Parathyroid adenoma (tissue), 2 donors: ENCODE data around the gene RBM44.
A peak's percentile ranks its signal among the peaks of the same experiment; 100 is the strongest.

Source experiments
- H2AFZ ChIP-seq: fragments of 300-600 bp; sonication (generic); one replicate; pipeline ENCODE4 v1.7.0; 2017; ENCODE audit warnings: antibody characterized with exemption, mild to moderate bottlenecking
- H3K27ac ChIP-seq: fragments of 300-600 bp; sonication (generic); one replicate; pipeline ENCODE4 v1.7.0; 2017
- H3K27me3 ChIP-seq: fragments of 300-600 bp; sonication (generic); one replicate; pipeline ENCODE4 v1.7.0; 2017; ENCODE audit warnings: low read length; ENCODE audit not compliant: control insufficient read depth, insufficient read depth
- H3K36me3 ChIP-seq: fragments of 300-600 bp; sonication (generic); one replicate; pipeline ENCODE4 v1.7.0; 2017; ENCODE audit warnings: low read length; ENCODE audit not compliant: control insufficient read depth, insufficient read depth
- H3K4me1 ChIP-seq: fragments of 300-600 bp; sonication (generic); one replicate; pipeline ENCODE4 v1.7.0; 2017; ENCODE audit warnings: control low read depth
- H3K4me2 ChIP-seq: fragments of 300-600 bp; sonication (generic); one replicate; pipeline ENCODE4 v1.7.0; 2017; ENCODE audit warnings: low read length
- H3K4me3 ChIP-seq: fragments of 300-600 bp; sonication (generic); one replicate; pipeline ENCODE4 v1.7.0; 2017; ENCODE audit warnings: low read depth, low read length
- H3K79me2 ChIP-seq: fragments of 300-600 bp; sonication (generic); one replicate; pipeline ENCODE4 v1.7.0; 2017; ENCODE audit warnings: control low read depth
- H3K9ac ChIP-seq: fragments of 300-600 bp; sonication (generic); one replicate; pipeline ENCODE4 v1.7.0; 2017; ENCODE audit warnings: mild to moderate bottlenecking
- H3K9me3 ChIP-seq: fragments of 300-600 bp; sonication (generic); one replicate; pipeline ENCODE4 v1.7.0; 2017; ENCODE audit warnings: low read length; ENCODE audit not compliant: control insufficient read depth
- CTCF ChIP-seq: fragments of 300-600 bp; sonication (generic); IDR thresholded peaks from one replicate; pipeline ENCODE4 v1.7.0; 2017; ENCODE audit warnings: antibody characterized with exemption, mild to moderate bottlenecking
- donor health status: primary hyperparathyroidism.

Gene RBM44

DNA sequence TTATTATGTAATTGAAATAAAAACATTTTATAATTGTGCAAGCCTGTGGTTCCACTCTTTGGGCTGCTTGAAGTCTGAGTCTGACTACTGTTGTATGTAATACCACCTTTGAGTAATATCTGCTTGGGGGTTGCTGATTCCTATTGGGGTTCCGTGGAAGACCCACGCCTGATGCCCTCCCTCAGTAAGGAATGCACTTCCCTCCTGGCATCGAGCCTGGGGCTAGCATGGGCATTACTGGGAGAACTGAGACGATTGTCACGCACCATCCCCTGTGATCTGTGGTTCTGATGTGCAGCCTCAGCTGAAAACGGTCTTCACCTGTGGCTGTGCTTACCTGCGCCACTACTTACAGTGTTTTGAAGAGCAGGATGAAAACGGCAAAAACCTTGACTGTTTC lies 32.7 kb upstream of the RBM44 start:
- Histone ChIP-seq H3K4me2 (peak overlapping the region; percentile 10), H3K9me3 (no peaks in the 10 kb centered on the region), H3K9ac (no peak overlapping the region), H3K79me2 (no peaks in the 10 kb centered on the region), H2AFZ (no peak overlapping the region), H3K36me3 (no peaks in the 10 kb centered on the region), H3K4me1 (no peaks in the 10 kb centered on the region), H3K4me3 (no peak overlapping the region), H3K27me3 (no peaks in the 10 kb centered on the region), H3K27ac (no peak overlapping the region)
- no peak for TF ChIP-seq CTCF

- H3K4me3 ChIP-seq = no peak overlapping the region
- no peak overlapping the region for H3K27ac ChIP-seq
- no peak overlapping the region for H2AFZ ChIP-seq
- H3K79me2 ChIP-seq = no peaks in the 10 kb centered on the region
- no peak overlapping the region for H3K9ac ChIP-seq
- H3K4me2 ChIP-seq = no peak overlapping the region
- TF ChIP-seq CTCF = no peak
- H3K36me3 ChIP-seq = no peaks in the 10 kb centered on the region
- no peaks in the 10 kb centered on the region for H3K9me3 ChIP-seq
- no peaks in the 10 kb centered on the region for H3K27me3 ChIP-seq
- H3K4me1 ChIP-seq = no peaks in the 10 kb centered on the region
Measured at GRCh38 chr2:237766340-237766739, 32.2 kb upstream of the RBM44 start.

DNA sequence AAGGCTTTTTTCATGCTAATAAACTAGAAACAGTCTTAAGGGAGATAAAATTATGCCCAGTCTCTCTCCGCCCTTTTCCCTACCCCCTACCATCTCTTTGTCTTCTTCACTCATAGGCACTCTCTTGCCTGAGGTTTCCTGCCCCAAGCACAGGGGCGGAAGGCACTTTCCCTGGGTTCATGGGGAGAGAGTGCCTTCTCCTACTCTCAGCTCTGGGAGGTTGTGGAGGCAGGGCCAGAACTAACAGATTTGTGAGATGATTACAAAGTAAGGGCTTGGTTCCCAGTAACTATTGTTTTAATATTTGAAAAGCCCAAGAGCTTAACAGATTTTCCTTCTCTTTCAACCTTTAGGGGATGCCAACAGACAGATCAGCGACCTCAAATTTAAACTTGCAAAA lies 26.1 kb upstream of the RBM44 start:
- no peaks in the 10 kb centered on the region for H3K79me2 ChIP-seq
- H3K4me1 ChIP-seq = no peaks in the 10 kb centered on the region
- no peak overlapping the region for H3K9ac ChIP-seq
- no peaks in the 10 kb centered on the region for H3K36me3 ChIP-seq
- H3K4me2 ChIP-seq = peak overlapping the region; percentile 22
- H3K27ac ChIP-seq = no peak overlapping the region
- no peak for TF ChIP-seq CTCF
- no peaks in the 10 kb centered on the region for H3K27me3 ChIP-seq
- H3K4me3 ChIP-seq = no peak overlapping the region
- no peak overlapping the region for H2AFZ ChIP-seq
- no peaks in the 10 kb centered on the region for H3K9me3 ChIP-seq

DNA sequence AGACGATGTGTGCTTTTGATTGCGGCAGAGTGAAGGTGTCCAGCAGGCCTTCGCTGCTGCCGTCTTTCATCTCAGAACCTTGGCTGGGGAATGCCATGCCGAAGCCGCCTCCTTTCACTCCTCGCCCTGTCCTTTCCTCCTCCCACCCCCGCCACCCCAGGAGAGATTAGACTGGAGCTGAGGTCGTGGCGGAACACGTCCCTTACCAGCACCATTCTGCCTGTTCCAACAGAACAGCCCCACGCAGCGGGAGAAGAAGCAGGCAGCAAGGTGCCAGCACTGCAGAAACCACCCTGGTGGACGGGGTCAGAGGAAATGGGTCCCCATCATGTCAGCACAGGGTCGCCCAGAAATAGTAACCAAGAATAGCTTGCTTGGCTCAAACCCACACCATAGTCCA lies 24.8 kb upstream of the RBM44 start:
- no peaks in the 10 kb centered on the region for H3K79me2 ChIP-seq
- H3K27me3 ChIP-seq = no peaks in the 10 kb centered on the region
- H3K9ac ChIP-seq = no peak overlapping the region
- H3K4me2 ChIP-seq = no peak overlapping the region
- H3K36me3 ChIP-seq = no peaks in the 10 kb centered on the region
- no peaks in the 10 kb centered on the region for H3K9me3 ChIP-seq
- no peak for TF ChIP-seq CTCF
- H3K4me1 ChIP-seq = no peaks in the 10 kb centered on the region
- H3K4me3 ChIP-seq = no peak overlapping the region
- no peak overlapping the region for H2AFZ ChIP-seq
- no peak overlapping the region for H3K27ac ChIP-seq

GRCh38 chr2:237774811-237775553 lies 23.6 kb upstream of the RBM44 start:
- no peak overlapping the region for H3K4me3 ChIP-seq
- H3K27ac ChIP-seq = no peak overlapping the region
- no peaks in the 10 kb centered on the region for H3K79me2 ChIP-seq
- peak; percentile 67 for TF ChIP-seq CTCF
- H3K27me3 ChIP-seq = no peaks in the 10 kb centered on the region
- no peak overlapping the region for H3K4me2 ChIP-seq
- no peaks in the 10 kb centered on the region for H3K36me3 ChIP-seq
- H3K4me1 ChIP-seq = no peaks in the 10 kb centered on the region
- no peaks in the 10 kb centered on the region for H3K9me3 ChIP-seq
- H2AFZ ChIP-seq = no peak overlapping the region
- H3K9ac ChIP-seq = no peak overlapping the region
